ENCODE measurements around the gene SLC35B1. TPM values are rescaled to one million over a fixed set of nuclear protein-coding genes. Genes with fewer than 3 reads are reported as not detected.
"Not testable (repeated sequence)": the region's sequence is repeated elsewhere in the genome, so short reads cannot be mapped to it uniquely, and the experiment has no call there.

SLC35B1 gene
- total RNA-seq, 4 donors from 2014 or later: 30.6 to 47.8 (median 43.3) TPM

DNA sequence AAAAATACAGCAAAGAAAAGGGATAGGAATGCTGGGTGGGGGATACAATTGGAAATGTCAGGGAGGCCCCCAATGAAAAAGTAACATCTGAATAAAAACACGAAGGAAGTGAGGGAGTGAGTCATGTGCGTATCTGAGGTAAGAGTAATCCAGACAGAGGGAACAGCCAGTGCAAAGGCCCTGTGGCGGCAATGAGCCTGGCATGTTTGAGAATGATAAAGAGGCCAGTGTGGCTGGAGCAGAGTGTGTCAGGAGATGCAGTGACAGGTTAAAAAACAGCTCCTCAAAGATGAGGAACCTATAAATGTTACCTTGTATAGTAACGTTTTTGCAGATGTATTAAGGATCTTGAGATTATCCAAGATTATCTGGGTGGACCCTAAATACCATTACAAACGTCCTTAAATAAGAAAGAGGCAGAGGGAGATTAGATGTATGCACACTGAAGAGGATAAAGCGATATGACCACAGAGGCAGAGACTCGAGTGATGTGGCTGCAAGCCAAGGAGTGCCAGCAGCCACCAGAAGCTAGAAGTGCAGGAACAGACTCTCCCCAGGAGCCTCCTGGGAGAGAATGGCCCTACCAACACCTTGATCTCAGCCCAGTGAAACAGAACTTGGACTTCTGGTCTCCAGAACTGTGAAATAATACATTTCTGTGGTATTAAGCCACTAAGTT lies 17.8 kb upstream of the SLC35B1 start:
- ATAC-seq (ENCODE audit: low FRiP score): no peak
- no peak for TF ChIP-seq CTCF (IDR thresholded peaks at IDR 0.05)
- no peak for DNase-seq (ENCODE audit: low spot score)

GRCh38 chr17:49724552-49724951 lies 16.8 kb upstream of the SLC35B1 start:
- ATAC-seq (ENCODE audit: low FRiP score); DNase-seq (ENCODE audit: low spot score): not testable (repeated sequence)

DNA sequence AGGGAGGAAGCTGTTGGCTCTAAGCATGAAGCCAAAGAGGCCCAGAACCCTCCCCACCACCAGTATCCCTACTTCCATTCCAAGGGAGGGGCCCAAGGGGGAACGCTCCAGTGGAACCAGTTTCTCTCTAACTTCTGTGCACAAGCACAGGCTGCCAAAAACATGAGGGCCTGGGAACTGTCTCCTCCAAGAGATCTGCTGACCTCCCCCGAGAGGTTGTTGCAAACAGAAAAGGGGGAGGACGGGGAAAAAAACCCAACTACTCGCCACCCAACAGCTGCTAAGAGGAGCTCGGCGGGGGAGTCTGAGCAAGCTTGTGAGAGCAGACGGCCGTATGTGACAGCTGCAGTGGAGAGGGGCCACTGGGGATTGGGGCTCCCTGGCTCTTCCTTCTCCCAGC lies 15.7 kb upstream of the SLC35B1 start:
- no peak for DNase-seq (ENCODE audit: low spot score)
- no peak for ATAC-seq (ENCODE audit: low FRiP score)
- no peak for TF ChIP-seq CTCF (IDR thresholded peaks at IDR 0.05)

- no peak for TF ChIP-seq CTCF (IDR thresholded peaks at IDR 0.05)
- DNase-seq (ENCODE audit: low spot score): no peak
- ATAC-seq (ENCODE audit: low FRiP score): no peak
These were observed 14.3 kb upstream of the SLC35B1 start for GRCh38 chr17:49722066-49722465.

DNA sequence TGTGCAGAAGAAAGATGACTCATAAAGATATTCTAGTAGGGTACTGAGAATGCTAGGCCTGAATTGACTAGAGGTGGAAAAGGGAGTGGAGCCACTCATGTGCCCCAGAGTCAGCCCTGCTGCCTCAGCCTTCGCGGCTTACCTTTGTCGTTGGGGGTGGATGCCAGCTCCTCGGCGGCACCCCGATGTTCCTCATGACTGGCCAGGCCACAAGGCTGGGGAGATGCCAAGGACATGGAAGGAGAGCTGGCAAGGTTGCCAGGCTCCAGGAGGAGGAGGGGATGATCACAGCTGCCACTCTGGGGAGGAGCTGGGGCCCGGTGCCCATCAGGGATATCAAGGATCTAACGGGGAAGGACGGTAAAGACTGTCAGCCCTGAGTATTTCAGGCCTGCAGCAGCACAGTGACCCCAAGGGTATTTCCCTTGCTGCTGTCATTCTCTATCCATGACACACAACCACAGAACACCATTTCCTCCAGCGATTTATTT lies 9.7 kb upstream of the SLC35B1 start:
- TF ChIP-seq CTCF (IDR thresholded peaks at IDR 0.05): no peak
- no peak for ATAC-seq (ENCODE audit: low FRiP score)
- no peak for DNase-seq (ENCODE audit: low spot score)

DNA sequence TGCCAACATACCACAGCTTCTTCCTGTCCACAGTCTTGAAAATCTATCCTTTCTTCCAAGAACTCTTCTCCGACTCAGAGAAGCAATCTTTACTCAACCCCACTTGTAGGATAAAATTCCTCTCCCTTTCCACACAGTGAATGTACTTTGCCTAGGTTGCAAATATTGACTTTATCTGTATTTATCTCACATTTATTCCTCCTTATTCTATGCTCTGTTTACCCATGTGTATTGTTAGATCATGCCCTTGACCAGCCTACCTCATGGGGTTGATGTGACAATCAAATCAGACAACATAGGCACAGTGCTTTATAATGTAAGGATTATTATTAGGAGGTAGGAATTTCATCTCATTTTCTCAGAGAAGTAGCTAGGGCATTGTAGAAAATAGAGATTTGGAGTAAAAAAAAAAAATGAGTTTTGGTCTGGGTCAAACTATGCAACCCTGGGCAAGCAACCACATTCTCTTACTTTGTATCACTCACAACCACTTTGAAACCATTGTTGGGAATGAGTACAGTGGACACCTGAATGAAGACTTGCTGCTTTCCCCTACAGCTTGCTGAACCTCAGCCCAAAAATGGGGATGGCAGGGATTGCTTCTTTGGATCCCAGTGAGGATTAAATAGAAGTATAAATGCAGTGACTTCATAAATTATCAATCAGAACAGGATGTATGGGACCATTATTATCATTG lies 9.1 kb upstream of the SLC35B1 start:
- ATAC-seq (ENCODE audit: low FRiP score): no peak
- TF ChIP-seq CTCF (IDR thresholded peaks at IDR 0.05): no peak
- DNase-seq (ENCODE audit: low spot score): no peak

DNA sequence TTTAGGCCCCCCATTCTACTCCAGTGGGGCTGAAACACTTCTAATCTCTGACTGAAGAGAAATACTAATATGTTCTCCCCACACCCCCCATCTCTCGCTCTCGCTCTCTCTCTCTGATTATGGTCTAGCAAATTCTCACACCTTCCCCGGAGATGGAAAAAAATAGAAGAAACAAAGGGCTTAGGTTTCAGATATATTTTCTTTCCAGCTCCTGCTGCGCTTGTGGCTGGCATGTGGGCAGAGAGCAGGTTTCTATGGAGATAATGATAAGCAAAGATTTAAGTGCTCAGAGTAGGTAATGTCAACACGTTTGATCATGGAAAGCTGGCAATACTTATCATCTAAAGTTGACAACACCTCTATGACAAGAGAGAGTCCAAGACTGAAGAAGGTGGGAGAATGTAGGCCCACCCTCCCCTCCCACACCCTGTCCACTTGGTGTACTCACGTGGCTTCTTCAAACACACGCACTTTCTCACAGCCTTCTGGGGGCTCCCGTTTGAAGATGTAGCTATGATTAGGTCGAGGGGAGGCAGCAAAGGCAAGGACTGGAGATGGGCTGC lies 8.0 kb upstream of the SLC35B1 start:
- ATAC-seq (ENCODE audit: low FRiP score): no peak
- no peak for DNase-seq (ENCODE audit: low spot score)
- no peak for TF ChIP-seq CTCF (IDR thresholded peaks at IDR 0.05)
